Epidermal melanocyte (primary cell): ENCODE measurements around the gene VEGFA.
"Not testable (repeated sequence)": the region's sequence is repeated elsewhere in the genome, so short reads cannot be mapped to it uniquely, and the experiment has no call there.

Experiments
- DNase-seq: peaks from one replicate; pipeline ENCODE4 v3.0.0; 2011; ENCODE audit warnings: low spot score; ENCODE audit not compliant: insufficient read length

VEGFA gene

GRCh38 chr6:43801495-43802181 lies 31.6 kb downstream of the VEGFA start:
- no peak for DNase-seq

- DNase-seq: no peak
These were observed 33.2 kb downstream of the VEGFA start for GRCh38 chr6:43803055-43803782.

- DNase-seq: no peak
These were observed 34.0 kb downstream of the VEGFA start for GRCh38 chr6:43803783-43804549.

- no peak for DNase-seq
These were observed 34.7 kb downstream of the VEGFA start for GRCh38 chr6:43804550-43805223.

- DNase-seq: no peak
These were observed 35.7 kb downstream of the VEGFA start for GRCh38 chr6:43805699-43806042.

- DNase-seq: no peak
These were observed 36.2 kb downstream of the VEGFA start for GRCh38 chr6:43806043-43806757.

GRCh38 chr6:43806758-43807227 lies 36.8 kb downstream of the VEGFA start:
- DNase-seq: no peak

- DNase-seq: no peak
These were observed 37.4 kb downstream of the VEGFA start for GRCh38 chr6:43807228-43808061.

- DNase-seq: no peak
These were observed 38.4 kb downstream of the VEGFA start for GRCh38 chr6:43808412-43808811.

- no peak for DNase-seq
These were observed 39.6 kb downstream of the VEGFA start for GRCh38 chr6:43809417-43810305.

- no peak for DNase-seq
These were observed 41.1 kb downstream of the VEGFA start for GRCh38 chr6:43810965-43811732.

GRCh38 chr6:43811733-43812099 lies 41.7 kb downstream of the VEGFA start:
- no peak for DNase-seq

GRCh38 chr6:43812850-43813578 lies 43.0 kb downstream of the VEGFA start:
- no peak for DNase-seq

GRCh38 chr6:43814111-43814510 lies 44.1 kb downstream of the VEGFA start:
- DNase-seq: no peak

- no peak for DNase-seq
These were observed 44.9 kb downstream of the VEGFA start for GRCh38 chr6:43814865-43815264.

GRCh38 chr6:43817192-43817591 lies 47.2 kb downstream of the VEGFA start:
- DNase-seq: no peak

GRCh38 chr6:43818973-43819372 lies 49.0 kb downstream of the VEGFA start:
- DNase-seq: not testable (repeated sequence)

GRCh38 chr6:43819958-43820357 lies 49.9 kb downstream of the VEGFA start:
- no peak for DNase-seq
